HCT116 (cell line): ENCODE results near the gene PDE4D. TPM values are rescaled to one million over a fixed set of nuclear protein-coding genes. Genes with fewer than 3 reads are reported as not detected.

Experiments
- ATAC-seq: fragments of 200-7000 bp; cut with Tn5 transposase; 2 replicates; pipeline ENCODE4 v1.9.1; 2020; ENCODE audit warnings: mild to moderate bottlenecking, moderate library complexity
- BruUV-seq: library from RNA; stranded (reverse); fragments of 400-500 nt; replicated peaks from 2 replicates; lab custom pipeline; 2021; lab: Mats Ljungman, UMichigan
- CTCF ChIA-PET: fragments of 300-600 bp; sonication (Branson Sonifier 250); formaldehyde crosslinking; loops from one replicate; lab custom pipeline; 2021; ENCODE audit warnings: antibody characterized with exemption; lab: Charles Lee
- POLR2A ChIA-PET: fragments of 300-600, 350-600 bp; sonication (Branson Sonifier 250); formaldehyde crosslinking; loops from one replicate; lab custom pipeline; 2021; ENCODE audit warnings: antibody characterized with exemption; lab: Charles Lee
- RAD21 ChIA-PET, 2 experiments: fragments of 300-600 bp; sonication (Branson Sonifier 250); formaldehyde crosslinking; loops; one replicate each; lab custom pipeline; 2023; ENCODE audit warnings: low total read pairs in 2 of 2; ENCODE audit not compliant: uncharacterized antibody in 2 of 2, unreplicated experiment in 2 of 2, low non-redundant PET in 1 of 2; lab: Charles Lee
- DNase-seq: peaks from one replicate; pipeline ENCODE4 v3.0.0-alpha.2; 2010; ENCODE audit warnings: low read depth, low spot score
- H2AFZ ChIP-seq: fragments of 200-600 bp; shearing (Covaris generic), sonication (generic); 2 replicates; pipeline ENCODE4 v1.6.1; 2017; ENCODE audit warnings: low read depth, mixed run types, mixed read lengths, antibody characterized with exemption, low read length; ENCODE audit not compliant: poor library complexity, severe bottlenecking
- H3K27ac ChIP-seq: 2 replicates; pipeline ENCODE4 v1.5.1; 2012; ENCODE audit warnings: low read depth, low read length
- H3K27me3 ChIP-seq: fragments of 200-600 bp; sonication (generic); 2 replicates; pipeline ENCODE4 v1.6.1; 2016; ENCODE audit warnings: mixed run types, low read length, mixed read lengths; ENCODE audit not compliant: insufficient read depth
- H3K36me3 ChIP-seq, 2 experiments: fragments of 200-500 bp in 1 of 2; fragments of 200-600 bp in 1 of 2; sonication (Bioruptor generic) in 1 of 2; sonication (generic) in 1 of 2; 2 replicates each; pipeline versions ENCODE4 v1.5.1 to v1.6.1; 2014 to 2016; ENCODE audit warnings: low read length in 2 of 2, inconsistent platforms in 1 of 2, mixed read lengths in 1 of 2, mixed run types in 1 of 2; ENCODE audit not compliant: insufficient read depth in 2 of 2, control insufficient read depth in 1 of 2
- H3K4me1 ChIP-seq, 2 experiments: fragments of 200-600 bp in 1 of 2; sonication (generic) in 1 of 2; 2 replicates each; pipeline versions ENCODE4 v1.5.1 to v1.6.1; 2012 to 2017; ENCODE audit warnings: low read length in 2 of 2, inconsistent platforms in 1 of 2, mild to moderate bottlenecking in 1 of 2, mixed read lengths in 1 of 2, mixed run types in 1 of 2, moderate library complexity in 1 of 2; ENCODE audit not compliant: insufficient read depth in 2 of 2, control insufficient read depth in 1 of 2
- H3K4me2 ChIP-seq: fragments of 200-600 bp; sonication (generic); 2 replicates; pipeline ENCODE4 v1.6.1; 2017; ENCODE audit warnings: mixed run types, low read length, mixed read lengths
- H3K4me3 ChIP-seq, 2 experiments: fragments of 200-600 bp in 1 of 2; sonication (generic) in 1 of 2; replicated peaks in 1 of 2; 2 replicates each; pipeline ENCODE4 v1.5.1; 2011 to 2016; ENCODE audit warnings: low read length in 2 of 2, control low read depth in 1 of 2, low read depth in 1 of 2, mild to moderate bottlenecking in 1 of 2, mixed read lengths in 1 of 2, mixed run types in 1 of 2
- H3K79me2 ChIP-seq: fragments of 200-600 bp; sonication (generic); 2 replicates; pipeline ENCODE4 v1.6.1; 2017; ENCODE audit warnings: mild to moderate bottlenecking, mixed run types, low read length, moderate library complexity, mixed read lengths; ENCODE audit not compliant: insufficient read depth
- H3K9ac ChIP-seq: fragments of 200-600 bp; sonication (generic); 2 replicates; pipeline ENCODE4 v1.6.1; 2016; ENCODE audit warnings: low read length, mixed read lengths
- H3K9me2 ChIP-seq: fragments of 200-600 bp; sonication (generic), shearing (Covaris generic); 2 replicates; pipeline ENCODE4 v1.6.1; 2017; ENCODE audit warnings: mixed run types, mild to moderate bottlenecking, moderate library complexity; ENCODE audit not compliant: insufficient read depth
- H3K9me3 ChIP-seq, 2 experiments: fragments of 200-500 bp in 1 of 2; fragments of 200-600 bp in 1 of 2; sonication (Bioruptor generic) in 1 of 2; sonication (generic) in 1 of 2; 2 replicates each; pipeline ENCODE4 v1.6.1; 2014 to 2017; ENCODE audit warnings: low read length in 2 of 2, mixed read lengths in 2 of 2, inconsistent platforms in 1 of 2, low read depth in 1 of 2, mild to moderate bottlenecking in 1 of 2, mixed run types in 1 of 2, moderate library complexity in 1 of 2; ENCODE audit not compliant: control insufficient read depth in 1 of 2, insufficient read depth in 1 of 2
- H4K20me1 ChIP-seq: fragments of 200-600 bp; sonication (generic), shearing (Covaris generic); 2 replicates; pipeline ENCODE4 v1.6.1; 2017; ENCODE audit warnings: mixed run types, mild to moderate bottlenecking, moderate library complexity; ENCODE audit not compliant: insufficient read depth
- ELF1 ChIP-seq: IDR thresholded peaks from 2 replicates; pipeline ENCODE4 v1.6.1; 2012; ENCODE audit warnings: low read depth, borderline replicate concordance
- EZH2phosphoT487 ChIP-seq: fragments of 200-600 bp; IDR thresholded peaks from 2 replicates; pipeline ENCODE4 v1.6.1; 2018; ENCODE audit warnings: antibody characterized with exemption, borderline replicate concordance
- POLR2A ChIP-seq: IDR thresholded peaks from 2 replicates; pipeline ENCODE4 v1.7.0; 2011; ENCODE audit warnings: borderline replicate concordance; ENCODE audit not compliant: insufficient read depth, insufficient read length; ENCODE audit errors: extremely low read depth
- REST ChIP-seq: IDR thresholded peaks from 2 replicates; pipeline ENCODE4 v1.6.1; 2012; ENCODE audit warnings: low read depth
- SP1 ChIP-seq: IDR thresholded peaks from 2 replicates; pipeline ENCODE4 v1.6.1; 2012; ENCODE audit warnings: low read depth
- TCF7L2 ChIP-seq: IDR thresholded peaks from 2 replicates; pipeline ENCODE4 v1.7.0; 2011; ENCODE audit warnings: borderline replicate concordance, inconsistent platforms; ENCODE audit not compliant: insufficient read depth, insufficient read length; ENCODE audit errors: extremely low read depth
- ZFX ChIP-seq: fragments of 450-650 bp; IDR thresholded peaks from 2 replicates; pipeline ENCODE4 v1.6.1; 2017
- ZNF274 ChIP-seq: fragments of 200-500 bp; sonication (Bioruptor generic); IDR thresholded peaks from 2 replicates; pipeline ENCODE4 v1.6.1; 2014; ENCODE audit warnings: mild to moderate bottlenecking, low read depth, low read length, inconsistent platforms
- intact Hi-C: fragments of 100-400 bp; cut with micrococcal nuclease; formaldehyde crosslinking; loops from 2 replicates; pipeline ENCODE4 v1.10.0; 2022
- total RNA-seq: library from RNA; stranded (reverse); gene quantifications from one replicate; pipeline ENCODE4 v1.2.1, GENCODE V29; 2021; ENCODE audit not compliant: unreplicated experiment

PDE4D gene
- total RNA-seq, 1 experiment from 2014 or later, result 1.1 TPM

- Histone ChIP-seq H4K20me1 (no peaks in the 10 kb centered on the region), H3K9me3 (no peaks in the 10 kb centered on the region), H2AFZ (no peak overlapping the region), H3K4me1 (no peaks in the 10 kb centered on the region), H3K36me3 (no peaks in the 10 kb centered on the region), H3K27ac (no peak overlapping the region), H3K79me2 (no peaks in the 10 kb centered on the region), H3K9me2 (no peaks in the 10 kb centered on the region), H3K4me3 (no peak overlapping the region), H3K4me2 (no peak overlapping the region), H3K27me3 (peaks cover 27% of the 10 kb centered on the region)
- ATAC-seq (no peak), DNase-seq (no peak)
- BruUV-seq, result no TSS peak
- TF ChIP-seq SP1 (no peak), TCF7L2 (no peak), REST (no peak), ZNF274 (no peak), ELF1 (no peak), ZFX (no peak), EZH2phosphoT487 (no peak), POLR2A (no peak)
- TF ChIP-seq, all 23 proteins: peak for 0
- ChIA-PET CTCF (no interaction called here), POLR2A (no interaction called here), RAD21 (no interaction called here)
- intact Hi-C loops, result no loop called here
- no peak overlapping the region for H3K9ac ChIP-seq
These were observed 635.8 kb downstream of the PDE4D start for GRCh38 chr5:59257488-59258400.
